GM19395 (cell line): ENCODE data around the gene SNAPC5.
"Not testable (repeated sequence)": the region's sequence is repeated elsewhere in the genome, so short reads cannot be mapped to it uniquely, and the experiment has no call there.

Experiments used
- ATAC-seq: cut with Tn5 transposase; IDR thresholded peaks from one replicate; pipeline ENCODE4 v1.9.1; 2021; ENCODE audit warnings: mild to moderate bottlenecking, moderate library complexity; ENCODE audit not compliant: unreplicated experiment

The SNAPC5 gene

GRCh38 chr15:66497502-66498455 is at the start of gene SNAPC5:
SNAPC5 (minus strand) TSS chr15:66497762; CDS start chr15:66497731, 31 bp downstream.
- ATAC-seq = peak; percentile 84

GRCh38 chr15:66545255-66545654 is 47.7 kb upstream of the SNAPC5 start:
- no peak for ATAC-seq

GRCh38 chr15:66542896-66543295 is 45.3 kb upstream of the SNAPC5 start:
- ATAC-seq = no peak

- no peak for ATAC-seq
Measured at GRCh38 chr15:66535056-66535455, 37.5 kb upstream of the SNAPC5 start.

- no peak for ATAC-seq
Measured at GRCh38 chr15:66524838-66525237, 27.3 kb upstream of the SNAPC5 start.

GRCh38 chr15:66523926-66524325 is 26.4 kb upstream of the SNAPC5 start:
- no peak for ATAC-seq

GRCh38 chr15:66515901-66516322 is 18.4 kb upstream of the SNAPC5 start:
- no peak for ATAC-seq

- ATAC-seq = no peak
Measured at GRCh38 chr15:66514586-66514985, 17.0 kb upstream of the SNAPC5 start.

- no peak for ATAC-seq
Measured at GRCh38 chr15:66508293-66508883, 10.8 kb upstream of the SNAPC5 start.

- ATAC-seq = no peak
Measured at GRCh38 chr15:66505818-66506217, 8.3 kb upstream of the SNAPC5 start.

GRCh38 chr15:66505430-66505811 is 7.9 kb upstream of the SNAPC5 start:
- ATAC-seq = no peak

GRCh38 chr15:66504563-66505429 is 7.2 kb upstream of the SNAPC5 start, which contains the start of the genes RPL4 and ZWILCH:
RPL4 (minus strand) TSS chr15:66504855; CDS start chr15:66504790, 65 bp downstream.
ZWILCH (plus strand) TSS chr15:66505326; CDS start chr15:66505339, 13 bp downstream.
- peak; percentile 79 for ATAC-seq

- ATAC-seq = no peak
Measured at GRCh38 chr15:66503780-66504562, 6.4 kb upstream of the SNAPC5 start.

GRCh38 chr15:66503041-66503648 is 5.6 kb upstream of the SNAPC5 start:
- not testable (repeated sequence) for ATAC-seq

GRCh38 chr15:66502491-66502890 is 4.9 kb upstream of the SNAPC5 start:
- no peak for ATAC-seq

GRCh38 chr15:66500346-66500745 is 2.8 kb upstream of the SNAPC5 start:
- ATAC-seq = not testable (repeated sequence)

GRCh38 chr15:66498501-66499386 is 1.2 kb upstream of the SNAPC5 start:
- no peak for ATAC-seq

GRCh38 chr15:66496951-66497501 is 536 bp downstream of the SNAPC5 start:
- peak; percentile 27 for ATAC-seq
